T follicular helper cell (primary cell): Measurements from ENCODE around the gene USP6NL.

Source experiments
- DNase-seq: peaks from one replicate; pipeline ENCODE4 v3.0.0-alpha.2; 2020; ENCODE audit warnings: low read depth

The USP6NL gene

GRCh38 chr10:11593612-11594011 lies 17.8 kb downstream of the USP6NL start:
- no peak for DNase-seq

- no peak for DNase-seq
Measured at GRCh38 chr10:11589738-11590137, 21.7 kb downstream of the USP6NL start.

GRCh38 chr10:11588873-11589574 lies 22.4 kb downstream of the USP6NL start:
- no peak for DNase-seq

GRCh38 chr10:11587722-11588259 lies 23.7 kb downstream of the USP6NL start:
- DNase-seq = no peak

GRCh38 chr10:11586170-11586569 lies 25.3 kb downstream of the USP6NL start:
- no peak for DNase-seq

- DNase-seq = no peak
Measured at GRCh38 chr10:11581213-11581612, 30.2 kb downstream of the USP6NL start.

GRCh38 chr10:11579885-11580284 lies 31.6 kb downstream of the USP6NL start:
- DNase-seq = no peak

GRCh38 chr10:11578802-11579255 lies 32.6 kb downstream of the USP6NL start:
- no peak for DNase-seq

- DNase-seq = no peak
Measured at GRCh38 chr10:11576092-11576809, 35.2 kb downstream of the USP6NL start.

GRCh38 chr10:11573497-11573896 lies 38.0 kb downstream of the USP6NL start:
- no peak for DNase-seq

- DNase-seq = no peak
Measured at GRCh38 chr10:11570751-11571150, 40.7 kb downstream of the USP6NL start.

- DNase-seq = no peak
Measured at GRCh38 chr10:11569471-11569870, 42.0 kb downstream of the USP6NL start.

GRCh38 chr10:11568578-11568977 lies 42.9 kb downstream of the USP6NL start:
- no peak for DNase-seq

- no peak for DNase-seq
Measured at GRCh38 chr10:11564741-11565140, 46.7 kb downstream of the USP6NL start.

- no peak for DNase-seq
Measured at GRCh38 chr10:11563936-11564335, 47.5 kb downstream of the USP6NL start.

- DNase-seq = no peak
Measured at GRCh38 chr10:11562888-11563287, 48.6 kb downstream of the USP6NL start.

- no peak for DNase-seq
Measured at GRCh38 chr10:11560076-11560709, 51.3 kb downstream of the USP6NL start.

GRCh38 chr10:11557967-11558366 lies 53.5 kb downstream of the USP6NL start:
- DNase-seq = no peak

GRCh38 chr10:11557513-11557912 lies 53.9 kb downstream of the USP6NL start:
- no peak for DNase-seq

GRCh38 chr10:11555556-11555955 lies 55.9 kb downstream of the USP6NL start:
- no peak for DNase-seq

GRCh38 chr10:11553773-11554381 lies 57.6 kb downstream of the USP6NL start:
- DNase-seq = no peak

- DNase-seq = no peak
Measured at GRCh38 chr10:11551916-11552602, 59.4 kb downstream of the USP6NL start.
